Panc1 (cell line): ENCODE data around the gene ORM1. TPM values are rescaled to one million over a fixed set of nuclear protein-coding genes. Genes with fewer than 3 reads are reported as not detected.

Experiments used
- ATAC-seq: fragments of 200-7000 bp; cut with Tn5 transposase; 2 replicates; pipeline ENCODE4 v1.9.1; 2020; ENCODE audit warnings: mild to moderate bottlenecking, moderate library complexity
- BruUV-seq: library from RNA; stranded (reverse); fragments of 400-500 nt; replicated peaks from 2 replicates; lab custom pipeline; 2021; lab: Mats Ljungman, UMichigan
- CTCF ChIA-PET: fragments of 300-600 bp; sonication (Branson Sonifier 250); formaldehyde crosslinking; loops from one replicate; lab custom pipeline; 2022; ENCODE audit warnings: antibody characterized with exemption; lab: Charles Lee
- POLR2A ChIA-PET: fragments of 300-600 bp; sonication (Branson Sonifier 250); formaldehyde crosslinking; loops from one replicate; lab custom pipeline; 2022; ENCODE audit warnings: antibody characterized with exemption; lab: Charles Lee
- DNase-seq: peaks from one replicate; pipeline ENCODE4 v3.0.0-alpha.2; 2010; ENCODE audit warnings: low read depth, low spot score
- H3K27ac ChIP-seq: 2 replicates; pipeline ENCODE4 v1.5.1; 2011; ENCODE audit warnings: mild to moderate bottlenecking, low read length, inconsistent platforms
- H3K27me3 ChIP-seq: fragments of 200-500 bp; sonication (Bioruptor generic); 2 replicates; pipeline ENCODE4 v1.6.0; 2014; ENCODE audit warnings: low read length, inconsistent platforms; ENCODE audit not compliant: control insufficient read depth, insufficient read depth
- H3K36me3 ChIP-seq: fragments of 200-500 bp; sonication (Bioruptor generic); 2 replicates; pipeline ENCODE4 v1.5.1; 2014; ENCODE audit warnings: inconsistent platforms, mild to moderate bottlenecking, low read length, moderate library complexity; ENCODE audit not compliant: control insufficient read depth, insufficient read depth
- H3K4me1 ChIP-seq: 2 replicates; pipeline ENCODE4 v1.5.1; 2011; ENCODE audit warnings: inconsistent platforms, mild to moderate bottlenecking, low read length, moderate library complexity; ENCODE audit not compliant: control insufficient read depth, insufficient read depth
- H3K4me3 ChIP-seq, 2 experiments: 2 replicates each; pipeline ENCODE4 v1.5.1; 2011 to 2012; ENCODE audit warnings: low read depth in 2 of 2, low read length in 2 of 2, mild to moderate bottlenecking in 2 of 2, inconsistent platforms in 1 of 2, moderate library complexity in 1 of 2
- H3K9me3 ChIP-seq: fragments of 200-500 bp; sonication (Bioruptor generic); 2 replicates; pipeline ENCODE4 v1.5.1; 2014; ENCODE audit warnings: low read depth, mild to moderate bottlenecking, inconsistent platforms, low read length, moderate library complexity; ENCODE audit not compliant: control insufficient read depth, insufficient read depth
- POLR2AphosphoS5 ChIP-seq: IDR thresholded peaks from 2 replicates; pipeline ENCODE4 v1.6.1; 2012; ENCODE audit warnings: mild to moderate bottlenecking, low read depth, low read length, moderate library complexity
- SIN3A ChIP-seq: IDR thresholded peaks from 2 replicates; pipeline ENCODE4 v1.6.1; 2012; ENCODE audit warnings: low read depth, mild to moderate bottlenecking, low read length, moderate library complexity, borderline replicate concordance; ENCODE audit not compliant: insufficient read depth
- TCF7L2 ChIP-seq: IDR thresholded peaks from 2 replicates; pipeline ENCODE4 v1.6.1; 2011; ENCODE audit warnings: mild to moderate bottlenecking, low read depth, low read length, inconsistent platforms
- in situ Hi-C: cut with HindIII; loops from 2 replicates; pipeline ENCODE4 v1.10.0; 2016; ENCODE audit warnings: low sequenced_read_pairs, low pct_unique_long_range_greater_than_20kb
- intact Hi-C: fragments of 100-400 bp; cut with micrococcal nuclease; formaldehyde crosslinking; loops from one replicate; pipeline ENCODE4 v1.10.0; 2022; ENCODE audit not compliant: unreplicated experiment
- total RNA-seq: library from RNA; stranded (reverse); gene quantifications from one replicate; pipeline ENCODE4 v1.2.1, GENCODE V29; 2021; ENCODE audit not compliant: unreplicated experiment
- TF ChIP-seq, protein P1 (sequence below): fragments of 450-650 bp; IDR thresholded peaks from 2 replicates; pipeline ENCODE4 v1.5.1; 2017; ENCODE audit warnings: mild to moderate bottlenecking
- TF ChIP-seq, protein P2 (sequence below), 2 experiments: IDR thresholded peaks; 2 replicates each; pipeline ENCODE4 v1.6.1; 2011 to 2012; ENCODE audit warnings: low read depth in 2 of 2, control low read depth in 1 of 2, low read length in 1 of 2, mild to moderate bottlenecking in 1 of 2, moderate library complexity in 1 of 2; ENCODE audit not compliant: insufficient read depth in 1 of 2

The ORM1 gene
- total RNA-seq, 1 experiment from 2014 or later: 3.5 TPM

DNA sequence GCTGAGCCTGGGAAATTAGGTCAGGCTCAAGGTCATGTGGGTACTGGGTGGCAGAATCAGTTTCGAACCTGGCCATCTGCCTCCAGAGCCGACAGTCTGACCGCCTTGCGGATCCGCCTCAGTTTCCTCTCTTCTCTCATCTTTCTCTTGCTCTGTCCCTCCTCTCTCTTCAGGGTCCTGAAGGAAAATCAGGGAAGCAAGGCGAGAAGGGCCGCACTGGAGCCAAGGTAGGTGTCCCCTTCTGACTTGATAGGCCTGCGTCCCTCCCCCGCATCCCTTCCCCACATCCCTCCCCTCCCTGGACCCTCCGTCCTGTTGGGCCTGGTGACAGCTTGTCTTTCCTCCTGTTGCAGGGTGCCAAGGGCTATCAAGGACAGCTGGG lies 40.8 kb upstream of the ORM1 start:
- CTCF ChIA-PET: no interaction called here
- TF ChIP-seq, protein P1, sequence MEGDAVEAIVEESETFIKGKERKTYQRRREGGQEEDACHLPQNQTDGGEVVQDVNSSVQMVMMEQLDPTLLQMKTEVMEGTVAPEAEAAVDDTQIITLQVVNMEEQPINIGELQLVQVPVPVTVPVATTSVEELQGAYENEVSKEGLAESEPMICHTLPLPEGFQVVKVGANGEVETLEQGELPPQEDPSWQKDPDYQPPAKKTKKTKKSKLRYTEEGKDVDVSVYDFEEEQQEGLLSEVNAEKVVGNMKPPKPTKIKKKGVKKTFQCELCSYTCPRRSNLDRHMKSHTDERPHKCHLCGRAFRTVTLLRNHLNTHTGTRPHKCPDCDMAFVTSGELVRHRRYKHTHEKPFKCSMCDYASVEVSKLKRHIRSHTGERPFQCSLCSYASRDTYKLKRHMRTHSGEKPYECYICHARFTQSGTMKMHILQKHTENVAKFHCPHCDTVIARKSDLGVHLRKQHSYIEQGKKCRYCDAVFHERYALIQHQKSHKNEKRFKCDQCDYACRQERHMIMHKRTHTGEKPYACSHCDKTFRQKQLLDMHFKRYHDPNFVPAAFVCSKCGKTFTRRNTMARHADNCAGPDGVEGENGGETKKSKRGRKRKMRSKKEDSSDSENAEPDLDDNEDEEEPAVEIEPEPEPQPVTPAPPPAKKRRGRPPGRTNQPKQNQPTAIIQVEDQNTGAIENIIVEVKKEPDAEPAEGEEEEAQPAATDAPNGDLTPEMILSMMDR: no peak
- TF ChIP-seq TCF7L2 (no peak), SIN3A (no peak), POLR2AphosphoS5 (no peak)
- TF ChIP-seq, protein P2, sequence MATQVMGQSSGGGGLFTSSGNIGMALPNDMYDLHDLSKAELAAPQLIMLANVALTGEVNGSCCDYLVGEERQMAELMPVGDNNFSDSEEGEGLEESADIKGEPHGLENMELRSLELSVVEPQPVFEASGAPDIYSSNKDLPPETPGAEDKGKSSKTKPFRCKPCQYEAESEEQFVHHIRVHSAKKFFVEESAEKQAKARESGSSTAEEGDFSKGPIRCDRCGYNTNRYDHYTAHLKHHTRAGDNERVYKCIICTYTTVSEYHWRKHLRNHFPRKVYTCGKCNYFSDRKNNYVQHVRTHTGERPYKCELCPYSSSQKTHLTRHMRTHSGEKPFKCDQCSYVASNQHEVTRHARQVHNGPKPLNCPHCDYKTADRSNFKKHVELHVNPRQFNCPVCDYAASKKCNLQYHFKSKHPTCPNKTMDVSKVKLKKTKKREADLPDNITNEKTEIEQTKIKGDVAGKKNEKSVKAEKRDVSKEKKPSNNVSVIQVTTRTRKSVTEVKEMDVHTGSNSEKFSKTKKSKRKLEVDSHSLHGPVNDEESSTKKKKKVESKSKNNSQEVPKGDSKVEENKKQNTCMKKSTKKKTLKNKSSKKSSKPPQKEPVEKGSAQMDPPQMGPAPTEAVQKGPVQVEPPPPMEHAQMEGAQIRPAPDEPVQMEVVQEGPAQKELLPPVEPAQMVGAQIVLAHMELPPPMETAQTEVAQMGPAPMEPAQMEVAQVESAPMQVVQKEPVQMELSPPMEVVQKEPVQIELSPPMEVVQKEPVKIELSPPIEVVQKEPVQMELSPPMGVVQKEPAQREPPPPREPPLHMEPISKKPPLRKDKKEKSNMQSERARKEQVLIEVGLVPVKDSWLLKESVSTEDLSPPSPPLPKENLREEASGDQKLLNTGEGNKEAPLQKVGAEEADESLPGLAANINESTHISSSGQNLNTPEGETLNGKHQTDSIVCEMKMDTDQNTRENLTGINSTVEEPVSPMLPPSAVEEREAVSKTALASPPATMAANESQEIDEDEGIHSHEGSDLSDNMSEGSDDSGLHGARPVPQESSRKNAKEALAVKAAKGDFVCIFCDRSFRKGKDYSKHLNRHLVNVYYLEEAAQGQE (IDR thresholded peaks at IDR 0.05; ENCODE audit: insufficient read depth in 1 of 2, low read depth in 2 of 2, low read length in 1 of 2): no peak
- in situ Hi-C loops (no loop called here), intact Hi-C loops (no loop called here)
- Histone ChIP-seq H3K27ac (no peak overlapping the region), H3K4me3 (no peak overlapping the region), H3K4me1 (peaks cover 5% of the 10 kb centered on the region), H3K36me3 (no peaks in the 10 kb centered on the region), H3K27me3 (no peaks in the 10 kb centered on the region), H3K9me3 (no peaks in the 10 kb centered on the region)
- DNase-seq (no peak), ATAC-seq (no peak)
- POLR2A ChIA-PET: no interaction called here
- no TSS peak for BruUV-seq

DNA sequence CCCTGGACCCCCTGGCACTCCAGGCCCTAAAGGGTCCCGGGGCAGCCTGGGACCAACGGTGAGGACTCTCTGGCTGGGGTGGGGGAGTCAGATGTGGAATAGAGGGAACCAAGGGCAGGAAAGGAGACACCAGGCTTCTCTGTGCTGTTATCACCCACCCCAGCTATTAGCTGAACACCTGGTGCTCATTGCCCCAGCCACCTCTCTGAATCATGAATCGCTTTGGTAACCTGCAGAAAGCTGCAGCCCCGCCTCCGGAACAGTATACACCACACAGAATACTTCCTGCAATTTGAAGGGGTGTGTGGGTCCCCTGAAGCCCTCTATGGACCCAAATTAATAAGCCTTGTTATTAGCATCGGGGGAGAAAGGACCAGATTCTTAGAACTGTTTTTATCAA lies 40.4 kb upstream of the ORM1 start:
- no peaks in the 10 kb centered on the region for H3K27me3 ChIP-seq
- TF ChIP-seq POLR2AphosphoS5: no peak
- TF ChIP-seq TCF7L2: no peak
- TF ChIP-seq, protein P1: no peak
- TF ChIP-seq SIN3A: no peak
- TF ChIP-seq, protein P2 (IDR thresholded peaks at IDR 0.05; ENCODE audit: insufficient read depth in 1 of 2, low read depth in 2 of 2, low read length in 1 of 2): no peak
- H3K4me3 ChIP-seq: no peak overlapping the region
- no peaks in the 10 kb centered on the region for H3K9me3 ChIP-seq
- intact Hi-C loops (no loop called here), in situ Hi-C loops (no loop called here)
- no peak for DNase-seq
- no peak overlapping the region for H3K27ac ChIP-seq
- peaks cover 7% of the 10 kb centered on the region for H3K4me1 ChIP-seq
- ChIA-PET POLR2A (no interaction called here), CTCF (no interaction called here)
- no peaks in the 10 kb centered on the region for H3K36me3 ChIP-seq
- BruUV-seq: no TSS peak
- ATAC-seq: no peak
